Endothelial cell of umbilical vein (primary cell): ENCODE data around the gene CCDC157. TPM values are rescaled to one million over a fixed set of nuclear protein-coding genes. Genes with fewer than 3 reads are reported as not detected.

Source experiments
- BruUV-seq: library from RNA; stranded (reverse); fragments of 400-500 nt; replicated peaks from 2 replicates; lab custom pipeline; 2021; lab: Mats Ljungman, UMichigan
- CTCF ChIA-PET: fragments of 300-600, 350-600 bp; sonication (Branson Sonifier 250); formaldehyde crosslinking; loops from one replicate; lab custom pipeline; 2021; ENCODE audit warnings: antibody characterized with exemption, inconsistent platforms; lab: Charles Lee
- POLR2A ChIA-PET: fragments of 300-600, 350-600 bp; sonication (Branson Sonifier 250); formaldehyde crosslinking; loops from one replicate; lab custom pipeline; 2021; ENCODE audit warnings: antibody characterized with exemption, inconsistent platforms; lab: Charles Lee
- DNase-seq: peaks from one replicate; pipeline ENCODE4 v3.0.0-alpha.2; 2011; ENCODE audit warnings: low read depth, low spot score
- FAIRE-seq: peaks from 2 replicates; lab custom pipeline; 2011; peaks lifted over from hg19 to GRCh38; lab: Jason Lieb, UNC
- H2AFZ ChIP-seq: 2 replicates; pipeline ENCODE4 v1.6.0; 2012; ENCODE audit warnings: low read depth, low read length, control low read depth, inconsistent platforms
- H3K27ac ChIP-seq: 2 replicates; pipeline ENCODE4 v1.5.1; 2011; ENCODE audit warnings: low read depth, mild to moderate bottlenecking, control low read depth, low read length, moderate library complexity; ENCODE audit not compliant: insufficient read depth
- H3K27me3 ChIP-seq, 2 experiments: 2 replicates each; pipeline versions ENCODE4 v1.6.0 to v1.6.1; 2011; ENCODE audit warnings: low read length in 2 of 2, mixed read lengths in 1 of 2; ENCODE audit not compliant: control insufficient read depth in 2 of 2, insufficient read depth in 2 of 2
- H3K36me3 ChIP-seq, 2 experiments: 2 replicates in 1 of 2; 3 replicates in 1 of 2; pipeline ENCODE4 v1.5.1; 2011; ENCODE audit warnings: low read length in 2 of 2, mild to moderate bottlenecking in 1 of 2, moderate library complexity in 1 of 2; ENCODE audit not compliant: control insufficient read depth in 2 of 2, insufficient read depth in 2 of 2; ENCODE audit errors: extremely low read depth in 1 of 2
- H3K4me1 ChIP-seq: 3 replicates; pipeline ENCODE4 v1.5.1; 2011; ENCODE audit warnings: mild to moderate bottlenecking, low read length; ENCODE audit not compliant: control insufficient read depth, insufficient read depth; ENCODE audit errors: extremely low read depth
- H3K4me2 ChIP-seq: 2 replicates; pipeline ENCODE4 v1.6.1; 2011; ENCODE audit warnings: low read length, control low read depth, mixed read lengths; ENCODE audit not compliant: insufficient read depth
- H3K4me3 ChIP-seq, 3 experiments: fragments of 200-600 bp in 1 of 3; sonication (generic), shearing (Covaris generic) in 1 of 3; replicated peaks in 1 of 3; 2 replicates each; pipeline ENCODE4 v1.5.1; 2011 to 2016; ENCODE audit warnings: control low read depth in 3 of 3, low read length in 3 of 3, mild to moderate bottlenecking in 2 of 3, inconsistent platforms in 1 of 3, low read depth in 1 of 3, moderate library complexity in 1 of 3; ENCODE audit not compliant: insufficient read depth in 1 of 3
- H3K79me2 ChIP-seq: 2 replicates; pipeline ENCODE4 v1.6.0; 2012; ENCODE audit warnings: low read length, inconsistent platforms; ENCODE audit not compliant: control insufficient read depth, insufficient read depth
- H3K9ac ChIP-seq: replicated peaks from 2 replicates; pipeline ENCODE3; 2011; ENCODE audit warnings: low read length, control low read depth; ENCODE audit not compliant: insufficient read depth; ENCODE audit errors: extremely low read depth
- H3K9me1 ChIP-seq: replicated peaks from 3 replicates; pipeline ENCODE4 v1.6.0; 2011; ENCODE audit warnings: mild to moderate bottlenecking, low read length; ENCODE audit not compliant: control insufficient read depth, insufficient read depth; ENCODE audit errors: extremely low read depth
- H3K9me3 ChIP-seq: replicated peaks from 2 replicates; pipeline ENCODE4 v1.5.1; 2012; ENCODE audit warnings: low read length, inconsistent platforms; ENCODE audit not compliant: control insufficient read depth, insufficient read depth
- H4K20me1 ChIP-seq: replicated peaks from 2 replicates; pipeline ENCODE3; 2011; ENCODE audit warnings: mild to moderate bottlenecking, low read length; ENCODE audit not compliant: control insufficient read depth, insufficient read depth; ENCODE audit errors: extremely low read depth
- EZH2 ChIP-seq: IDR thresholded peaks from 2 replicates; pipeline ENCODE4 v1.6.1; 2012; ENCODE audit warnings: borderline replicate concordance, low read depth, mild to moderate bottlenecking, moderate library complexity, low read length, inconsistent platforms; ENCODE audit not compliant: severe bottlenecking
- FOS ChIP-seq: IDR thresholded peaks from 2 replicates; pipeline ENCODE4 v1.6.1; 2011; ENCODE audit warnings: mild to moderate bottlenecking, low read length, moderate library complexity, borderline replicate concordance; ENCODE audit not compliant: insufficient read depth
- GATA2 ChIP-seq: IDR thresholded peaks from 2 replicates; pipeline ENCODE4 v1.7.0; 2011; ENCODE audit warnings: low read depth, mild to moderate bottlenecking, moderate library complexity, mixed read lengths, low read length; ENCODE audit not compliant: insufficient read length, insufficient read depth
- JUN ChIP-seq: IDR thresholded peaks from 2 replicates; pipeline ENCODE4 v1.6.1; 2011; ENCODE audit warnings: borderline replicate concordance, low read depth; ENCODE audit not compliant: insufficient read length, insufficient read depth
- MYC ChIP-seq: IDR thresholded peaks from one replicate; pipeline ENCODE4 v1.6.1; 2011; ENCODE audit warnings: mild to moderate bottlenecking, low read depth, low read length
- POLR2A ChIP-seq: IDR thresholded peaks from 2 replicates; pipeline ENCODE4 v1.6.1; 2012; ENCODE audit warnings: low read depth, mild to moderate bottlenecking, control low read depth, low read length
- POLR2AphosphoS5 ChIP-seq: IDR thresholded peaks from 2 replicates; pipeline ENCODE4 v1.6.1; 2012; ENCODE audit warnings: low read depth, mild to moderate bottlenecking, control low read depth, low read length, moderate library complexity; ENCODE audit not compliant: insufficient read depth
- dilution Hi-C: fragments of 300-500 bp; cut with MboI; formaldehyde crosslinking; loops from one replicate; pipeline ENCODE4 v1.15.0; 2019; ENCODE audit warnings: low sequenced_read_pairs; ENCODE audit not compliant: extremely low pct_ligation_motif_present
- intact Hi-C: fragments of 100-400 bp; cut with micrococcal nuclease; formaldehyde crosslinking; loops from one replicate; pipeline ENCODE4 v1.10.0; 2022
- polyA plus RNA-seq, 4 experiments: library from polyadenylated mRNA; depleted of rRNA in 3 of 4; stranded (reverse) in 3 of 4; unstranded in 1 of 4; fragments of >200 nt; gene quantifications; 2 replicates each; pipeline versions ENCODE4 v1.2.1 to v1.2.3, GENCODE V29; 2011 to 2012; ENCODE audit warnings: missing spikeins in 1 of 4
- total RNA-seq: library from RNA; stranded (reverse); gene quantifications from 2 replicates; pipeline ENCODE4 v1.2.3, GENCODE V29; 2021
- TF ChIP-seq, protein P1 (sequence below), 2 donors: IDR thresholded peaks; 1 replicate in 1 of 2; 2 replicates in 1 of 2; pipeline ENCODE4 v1.5.1; 2011; ENCODE audit warnings: low read length in 2 of 2, mild to moderate bottlenecking in 2 of 2, moderate library complexity in 2 of 2, control low read depth in 1 of 2, inconsistent platforms in 1 of 2, low read depth in 1 of 2; ENCODE audit not compliant: insufficient read depth in 1 of 2; ENCODE audit errors: extremely low read depth in 1 of 2
- TF ChIP-seq, protein P2 (sequence below): IDR thresholded peaks from 2 replicates; pipeline ENCODE4 v1.6.1; 2011; ENCODE audit not compliant: insufficient read depth, insufficient read length

CCDC157 gene
- total and polyA plus RNA-seq, 2 donors (not counting 3 experiments of a cell fraction or from before 2014, with no cell fraction given): 2.1 to 3.1 TPM

DNA sequence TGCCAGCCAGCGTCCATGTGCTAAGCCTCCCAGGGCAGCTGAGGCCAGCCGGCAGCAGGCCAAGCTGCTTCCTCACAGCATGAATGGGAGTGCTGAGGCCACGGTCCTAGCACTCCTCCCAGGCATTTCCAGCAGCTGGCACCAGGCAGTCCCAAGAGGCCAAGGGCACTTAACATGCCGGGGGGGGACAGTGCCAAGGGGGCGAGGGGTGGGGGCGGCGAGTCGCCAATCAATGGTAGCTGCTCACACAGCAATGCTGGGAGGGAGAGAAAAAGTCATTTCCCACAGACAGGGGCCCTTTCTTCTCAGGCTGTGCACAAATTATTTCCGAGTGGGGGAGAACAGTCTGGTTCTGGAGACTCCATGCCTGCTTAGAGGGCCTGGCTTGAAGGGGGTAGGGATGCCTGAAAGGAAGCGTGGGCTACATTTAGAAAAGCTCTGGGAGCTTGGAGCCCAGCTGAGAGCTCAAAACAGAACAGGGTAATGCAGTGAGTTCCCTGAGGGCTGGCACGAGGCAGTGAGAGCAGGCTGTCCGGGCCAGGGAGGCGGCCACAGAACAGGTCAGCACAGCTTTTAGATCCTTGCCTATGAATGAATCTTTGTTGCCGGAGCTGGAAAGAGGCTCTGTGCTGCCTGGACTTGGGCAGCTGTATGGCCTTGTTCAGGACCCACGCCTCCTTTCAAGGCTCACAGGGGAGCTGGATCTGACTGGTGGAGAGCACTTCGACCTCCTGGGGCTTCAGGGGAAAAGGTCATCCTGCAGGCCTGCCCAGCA lies 15.7 kb upstream of the CCDC157 start:
- H3K4me3 ChIP-seq: no peak overlapping the region
- peaks cover 43 to 86% of the 10 kb centered on the region in 2 experiments for H3K36me3 ChIP-seq
- no peaks in the 10 kb centered on the region for H3K9me3 ChIP-seq
- H4K20me1 ChIP-seq: no peaks in the 10 kb centered on the region
- H3K4me2 ChIP-seq: no peak overlapping the region
- dilution Hi-C loops: no loop called here
- no peaks in the 10 kb centered on the region for H3K79me2 ChIP-seq
- H2AFZ ChIP-seq: no peak overlapping the region
- BruUV-seq: no TSS peak
- POLR2A ChIA-PET: no interaction called here
- no peak overlapping the region for H3K27ac ChIP-seq
- H3K27me3 ChIP-seq: no peaks in the 10 kb centered on the region
- H3K9ac ChIP-seq: no peak overlapping the region
- CTCF ChIA-PET: interaction anchor here (0.6 to 1.9 kb wide), 3 partner anchors 46 to 96 kb away, joined by 3 to 14 read pairs (median 4); partner anchors contain the start of gene RNF215
- TF ChIP-seq POLR2AphosphoS5: no peak
- TF ChIP-seq, protein P1, sequence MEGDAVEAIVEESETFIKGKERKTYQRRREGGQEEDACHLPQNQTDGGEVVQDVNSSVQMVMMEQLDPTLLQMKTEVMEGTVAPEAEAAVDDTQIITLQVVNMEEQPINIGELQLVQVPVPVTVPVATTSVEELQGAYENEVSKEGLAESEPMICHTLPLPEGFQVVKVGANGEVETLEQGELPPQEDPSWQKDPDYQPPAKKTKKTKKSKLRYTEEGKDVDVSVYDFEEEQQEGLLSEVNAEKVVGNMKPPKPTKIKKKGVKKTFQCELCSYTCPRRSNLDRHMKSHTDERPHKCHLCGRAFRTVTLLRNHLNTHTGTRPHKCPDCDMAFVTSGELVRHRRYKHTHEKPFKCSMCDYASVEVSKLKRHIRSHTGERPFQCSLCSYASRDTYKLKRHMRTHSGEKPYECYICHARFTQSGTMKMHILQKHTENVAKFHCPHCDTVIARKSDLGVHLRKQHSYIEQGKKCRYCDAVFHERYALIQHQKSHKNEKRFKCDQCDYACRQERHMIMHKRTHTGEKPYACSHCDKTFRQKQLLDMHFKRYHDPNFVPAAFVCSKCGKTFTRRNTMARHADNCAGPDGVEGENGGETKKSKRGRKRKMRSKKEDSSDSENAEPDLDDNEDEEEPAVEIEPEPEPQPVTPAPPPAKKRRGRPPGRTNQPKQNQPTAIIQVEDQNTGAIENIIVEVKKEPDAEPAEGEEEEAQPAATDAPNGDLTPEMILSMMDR (IDR thresholded peaks at IDR 0.05; ENCODE audit: extremely low read depth in 1 of 2, insufficient read depth in 1 of 2, low read depth in 1 of 2, low read length in 2 of 2): no peak
- TF ChIP-seq FOS: no peak
- TF ChIP-seq JUN: no peak
- TF ChIP-seq, protein P2, sequence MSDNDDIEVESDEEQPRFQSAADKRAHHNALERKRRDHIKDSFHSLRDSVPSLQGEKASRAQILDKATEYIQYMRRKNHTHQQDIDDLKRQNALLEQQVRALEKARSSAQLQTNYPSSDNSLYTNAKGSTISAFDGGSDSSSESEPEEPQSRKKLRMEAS: no peak
- no peak for TF ChIP-seq GATA2
- TF ChIP-seq POLR2A: no peak
- TF ChIP-seq MYC: no peak
- TF ChIP-seq EZH2: no peak
- H3K9me1 ChIP-seq: no peaks in the 10 kb centered on the region
- no peak for DNase-seq
- H3K4me1 ChIP-seq: no peaks in the 10 kb centered on the region
- no peak for FAIRE-seq
- intact Hi-C loops: no loop called here
